HG02678 (cell line): Measurements from ENCODE around the gene RFX3.
A peak's percentile ranks its signal among the peaks of the same experiment; 100 is the strongest.

Source experiments
- ATAC-seq: cut with Tn5 transposase; IDR thresholded peaks from one replicate; pipeline ENCODE4 v1.9.1; 2021; ENCODE audit warnings: mild to moderate bottlenecking, moderate library complexity; ENCODE audit not compliant: unreplicated experiment

The RFX3 gene

GRCh38 chr9:3240656-3241268 lies 285.0 kb downstream of the RFX3 start:
- ATAC-seq = peak; percentile 89

GRCh38 chr9:3239240-3239639 lies 286.6 kb downstream of the RFX3 start:
- ATAC-seq = no peak

- ATAC-seq = no peak
These were observed 287.6 kb downstream of the RFX3 start for GRCh38 chr9:3238236-3238635.

GRCh38 chr9:3237121-3237520 lies 288.7 kb downstream of the RFX3 start:
- no peak for ATAC-seq

- ATAC-seq = no peak
These were observed 290.3 kb downstream of the RFX3 start for GRCh38 chr9:3235497-3235896.

- ATAC-seq = no peak
These were observed 300.9 kb downstream of the RFX3 start for GRCh38 chr9:3224931-3225330.

GRCh38 chr9:3215658-3216057 lies 310.1 kb downstream of the RFX3 start:
- ATAC-seq = no peak

GRCh38 chr9:3214741-3215140 lies 311.1 kb downstream of the RFX3 start:
- ATAC-seq = no peak

GRCh38 chr9:3205421-3206095 lies 320.2 kb downstream of the RFX3 start:
- ATAC-seq = no peak

- ATAC-seq = no peak
These were observed 325.4 kb downstream of the RFX3 start for GRCh38 chr9:3200331-3200774.

- no peak for ATAC-seq
These were observed 332.0 kb downstream of the RFX3 start for GRCh38 chr9:3193791-3194190.

GRCh38 chr9:3191715-3192114 lies 334.1 kb downstream of the RFX3 start:
- ATAC-seq = no peak

- ATAC-seq = no peak
These were observed 336.5 kb downstream of the RFX3 start for GRCh38 chr9:3189113-3189861.

- no peak for ATAC-seq
These were observed 339.1 kb downstream of the RFX3 start for GRCh38 chr9:3186751-3187150.

- peak; percentile 61 for ATAC-seq
These were observed 344.5 kb downstream of the RFX3 start for GRCh38 chr9:3181049-3181953.

- no peak for ATAC-seq
These were observed 345.1 kb downstream of the RFX3 start for GRCh38 chr9:3180696-3181048.

- no peak for ATAC-seq
These were observed 346.1 kb downstream of the RFX3 start for GRCh38 chr9:3179711-3180110.

GRCh38 chr9:3177936-3178335 lies 347.9 kb downstream of the RFX3 start:
- no peak for ATAC-seq

- no peak for ATAC-seq
These were observed 348.5 kb downstream of the RFX3 start for GRCh38 chr9:3177146-3177761.

- ATAC-seq = no peak
These were observed 352.4 kb downstream of the RFX3 start for GRCh38 chr9:3173374-3173773.

GRCh38 chr9:3170819-3171218 lies 355.0 kb downstream of the RFX3 start:
- no peak for ATAC-seq
